Measurements from ENCODE around the gene TLE1.
"Not testable (repeated sequence)": the region's sequence is repeated elsewhere in the genome, so short reads cannot be mapped to it uniquely, and the experiment has no call there.

DNA sequence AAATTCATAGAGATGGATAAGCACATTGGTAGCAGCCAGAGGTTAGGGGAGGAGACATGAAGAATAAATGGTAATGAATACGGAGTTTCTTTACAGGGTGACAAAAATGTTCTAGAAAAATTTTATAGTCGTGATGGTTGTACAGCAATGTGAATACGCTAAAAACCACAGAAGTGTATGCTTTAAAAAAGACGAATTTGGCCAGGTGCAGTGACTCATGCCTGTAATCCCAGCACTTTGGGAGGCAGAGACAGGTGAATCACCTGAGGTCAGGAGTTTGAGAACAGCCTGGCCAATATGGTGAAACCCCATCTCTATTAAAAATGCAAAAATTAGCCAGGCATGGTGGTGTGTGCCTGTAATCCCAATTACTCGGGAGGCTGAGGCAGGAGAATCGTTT lies 44.8 kb downstream of the TLE1 start:
- not testable (repeated sequence) for TF ChIP-seq EZH2 (IDR thresholded peaks at IDR 0.05; ENCODE audit: borderline replicate concordance)
- TF ChIP-seq, protein P1, sequence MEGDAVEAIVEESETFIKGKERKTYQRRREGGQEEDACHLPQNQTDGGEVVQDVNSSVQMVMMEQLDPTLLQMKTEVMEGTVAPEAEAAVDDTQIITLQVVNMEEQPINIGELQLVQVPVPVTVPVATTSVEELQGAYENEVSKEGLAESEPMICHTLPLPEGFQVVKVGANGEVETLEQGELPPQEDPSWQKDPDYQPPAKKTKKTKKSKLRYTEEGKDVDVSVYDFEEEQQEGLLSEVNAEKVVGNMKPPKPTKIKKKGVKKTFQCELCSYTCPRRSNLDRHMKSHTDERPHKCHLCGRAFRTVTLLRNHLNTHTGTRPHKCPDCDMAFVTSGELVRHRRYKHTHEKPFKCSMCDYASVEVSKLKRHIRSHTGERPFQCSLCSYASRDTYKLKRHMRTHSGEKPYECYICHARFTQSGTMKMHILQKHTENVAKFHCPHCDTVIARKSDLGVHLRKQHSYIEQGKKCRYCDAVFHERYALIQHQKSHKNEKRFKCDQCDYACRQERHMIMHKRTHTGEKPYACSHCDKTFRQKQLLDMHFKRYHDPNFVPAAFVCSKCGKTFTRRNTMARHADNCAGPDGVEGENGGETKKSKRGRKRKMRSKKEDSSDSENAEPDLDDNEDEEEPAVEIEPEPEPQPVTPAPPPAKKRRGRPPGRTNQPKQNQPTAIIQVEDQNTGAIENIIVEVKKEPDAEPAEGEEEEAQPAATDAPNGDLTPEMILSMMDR (IDR thresholded peaks at IDR 0.05; ENCODE audit: poor library complexity) = not testable (repeated sequence)

All from hepatocyte (in vitro differentiated cells).